Measurements from ENCODE around the gene EVPL. TPM values are rescaled to one million over a fixed set of nuclear protein-coding genes. Genes with fewer than 3 reads are reported as not detected.

Gene EVPL
- total RNA-seq, 3 donors from 2014 or later (not counting 1 experiment from before 2014, with no cell fraction given): 0.94 to 1.2 TPM; not detected in 1

- intact Hi-C loops (cut with micrococcal nuclease): no loop called here
- 90% methylated on average over 21 of the region's 21 CpGs for WGBS (ENCODE audit: insufficient coverage)
- TF ChIP-seq, protein P1, sequence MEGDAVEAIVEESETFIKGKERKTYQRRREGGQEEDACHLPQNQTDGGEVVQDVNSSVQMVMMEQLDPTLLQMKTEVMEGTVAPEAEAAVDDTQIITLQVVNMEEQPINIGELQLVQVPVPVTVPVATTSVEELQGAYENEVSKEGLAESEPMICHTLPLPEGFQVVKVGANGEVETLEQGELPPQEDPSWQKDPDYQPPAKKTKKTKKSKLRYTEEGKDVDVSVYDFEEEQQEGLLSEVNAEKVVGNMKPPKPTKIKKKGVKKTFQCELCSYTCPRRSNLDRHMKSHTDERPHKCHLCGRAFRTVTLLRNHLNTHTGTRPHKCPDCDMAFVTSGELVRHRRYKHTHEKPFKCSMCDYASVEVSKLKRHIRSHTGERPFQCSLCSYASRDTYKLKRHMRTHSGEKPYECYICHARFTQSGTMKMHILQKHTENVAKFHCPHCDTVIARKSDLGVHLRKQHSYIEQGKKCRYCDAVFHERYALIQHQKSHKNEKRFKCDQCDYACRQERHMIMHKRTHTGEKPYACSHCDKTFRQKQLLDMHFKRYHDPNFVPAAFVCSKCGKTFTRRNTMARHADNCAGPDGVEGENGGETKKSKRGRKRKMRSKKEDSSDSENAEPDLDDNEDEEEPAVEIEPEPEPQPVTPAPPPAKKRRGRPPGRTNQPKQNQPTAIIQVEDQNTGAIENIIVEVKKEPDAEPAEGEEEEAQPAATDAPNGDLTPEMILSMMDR (IDR thresholded peaks at IDR 0.05): no peak
- Mint-ChIP-seq H3K4me1 (peaks cover 0 to 13% of the 10 kb centered on the region in 2 donors), H3K27ac (no peak overlapping the region), H3K4me3 (no peak overlapping the region), H3K27me3 (ENCODE audit: low read depth in 2 of 2) (no peaks in the 10 kb centered on the region), H3K9me3 (no peaks in the 10 kb centered on the region), H3K36me3 (no peaks in the 10 kb centered on the region)
- no peak for ATAC-seq
- H3K27me3 ChIP-seq (ENCODE audit: control insufficient read depth, insufficient read depth, low read length): no peaks in the 10 kb centered on the region
- H3K36me3 ChIP-seq (ENCODE audit: control insufficient read depth, insufficient read depth, low read length): no peaks in the 10 kb centered on the region
- H3K27ac ChIP-seq (ENCODE audit: low read length): no peak overlapping the region
- peaks cover 8% of the 10 kb centered on the region for H3K4me1 ChIP-seq (ENCODE audit: control insufficient read depth, insufficient read depth, low read length)
- DNase-seq: no peak
- H3K9me3 ChIP-seq (ENCODE audit: control insufficient read depth, insufficient read depth, low read length): no peaks in the 10 kb centered on the region
- no peak overlapping the region for H3K4me3 ChIP-seq (ENCODE audit: low read length)
These were observed 9.4 kb downstream of the EVPL start for GRCh38 chr17:76017481-76018339.

DNA sequence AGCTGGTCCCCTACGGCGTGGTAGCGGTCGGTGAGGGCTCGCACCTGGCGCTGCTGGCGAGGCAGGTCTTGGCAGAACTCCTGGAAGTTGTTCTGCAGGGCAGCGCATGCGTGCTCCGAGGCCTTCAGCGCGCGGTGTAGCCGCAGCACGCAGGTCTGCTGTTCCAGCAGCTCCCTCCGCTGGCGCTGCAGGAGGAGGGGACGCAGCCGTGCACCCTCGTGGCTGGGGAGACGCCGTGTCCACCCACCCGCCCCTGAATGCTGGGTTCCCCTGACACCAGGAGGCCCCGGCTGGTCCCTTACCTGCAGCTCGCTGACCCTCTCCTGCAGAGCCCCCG is 12.2 kb downstream of the EVPL start:
- H3K4me1 Mint-ChIP-seq: peaks cover 0 to 9% of the 10 kb centered on the region in 2 donors
- Histone ChIP-seq H3K9me3 (ENCODE audit: control insufficient read depth, insufficient read depth, low read length) (no peaks in the 10 kb centered on the region), H3K27me3 (ENCODE audit: control insufficient read depth, insufficient read depth, low read length) (no peaks in the 10 kb centered on the region), H3K4me3 (ENCODE audit: low read length) (no peak overlapping the region), H3K36me3 (ENCODE audit: control insufficient read depth, insufficient read depth, low read length) (no peaks in the 10 kb centered on the region), H3K4me1 (ENCODE audit: control insufficient read depth, insufficient read depth, low read length) (peaks cover 8% of the 10 kb centered on the region), H3K27ac (ENCODE audit: low read length) (no peak overlapping the region)
- no peaks in the 10 kb centered on the region for H3K9me3 Mint-ChIP-seq
- intact Hi-C loops (cut with micrococcal nuclease): loop anchor here (1.0 kb wide), 1 partner anchor 284 kb away; no protein-coding TSS in a partner anchor
- ATAC-seq (no peak), DNase-seq (no peak)
- H3K27me3 Mint-ChIP-seq (ENCODE audit: low read depth in 2 of 2): no peaks in the 10 kb centered on the region
- H3K4me3 Mint-ChIP-seq: no peak overlapping the region
- WGBS (ENCODE audit: insufficient coverage): 86% methylated on average over 26 of the region's 26 CpGs
- H3K36me3 Mint-ChIP-seq: no peaks in the 10 kb centered on the region
- H3K27ac Mint-ChIP-seq: no peak overlapping the region
- TF ChIP-seq, protein P1 (IDR thresholded peaks at IDR 0.05): no peak

- no peaks in the 10 kb centered on the region for H3K36me3 ChIP-seq (ENCODE audit: control insufficient read depth, insufficient read depth, low read length)
- H3K4me1 Mint-ChIP-seq: peaks cover 0 to 7% of the 10 kb centered on the region in 2 donors
- peak overlapping the region in 1 of 2 donors; percentile 57 for H3K27ac Mint-ChIP-seq
- no peak overlapping the region for H3K4me3 ChIP-seq (ENCODE audit: low read length)
- H3K4me3 Mint-ChIP-seq: no peak overlapping the region
- TF ChIP-seq, protein P1 (IDR thresholded peaks at IDR 0.05): peak; percentile 97
- no peaks in the 10 kb centered on the region for H3K27me3 ChIP-seq (ENCODE audit: control insufficient read depth, insufficient read depth, low read length)
- intact Hi-C loops (cut with micrococcal nuclease): loop anchor here (1.0 kb wide), 1 partner anchor 285 kb away; no protein-coding TSS in a partner anchor
- H3K9me3 ChIP-seq (ENCODE audit: control insufficient read depth, insufficient read depth, low read length): no peaks in the 10 kb centered on the region
- H3K36me3 Mint-ChIP-seq: no peaks in the 10 kb centered on the region
- WGBS (ENCODE audit: insufficient coverage): 30% methylated on average over 19 of the region's 19 CpGs
- no peaks in the 10 kb centered on the region for H3K27me3 Mint-ChIP-seq (ENCODE audit: low read depth in 2 of 2)
- no peaks in the 10 kb centered on the region for H3K9me3 Mint-ChIP-seq
- peak; percentile 86 to 99 (median 98) for ATAC-seq
- H3K4me1 ChIP-seq (ENCODE audit: control insufficient read depth, insufficient read depth, low read length): peaks cover 8% of the 10 kb centered on the region
- no peak overlapping the region for H3K27ac ChIP-seq (ENCODE audit: low read length)
- peak; percentile 61 to 89 for DNase-seq
These were observed 12.8 kb downstream of the EVPL start for GRCh38 chr17:76014100-76014924.

All from natural killer cell (primary cell).